Fibroblast of mammary gland (primary cell): Measurements from ENCODE around the gene LIN37.
A peak's percentile ranks its signal among the peaks of the same experiment; 100 is the strongest.

Experiments
- DNase-seq: peaks from one replicate; pipeline ENCODE4 v3.0.0-alpha.2; 2010; ENCODE audit warnings: low read depth
- H3K4me3 ChIP-seq: 2 replicates; pipeline ENCODE4 v1.5.1; 2011; ENCODE audit warnings: low read depth, mild to moderate bottlenecking, low read length, moderate library complexity; ENCODE audit not compliant: control insufficient read depth
- CTCF ChIP-seq: conservative IDR thresholded peaks from 2 replicates; pipeline ENCODE4 v1.5.1; 2011; ENCODE audit warnings: low read depth, low read length, inconsistent platforms; ENCODE audit not compliant: control insufficient read depth, insufficient read depth

Gene LIN37

GRCh38 chr19:35742121-35742724, 6.2 kb upstream of the LIN37 start, which contains the start of gene IGFLR1:
Gene IGFLR1 (minus strand): TSS chr19:35742452. CDS start chr19:35741180, 1,272 bp downstream.
- H3K4me3 ChIP-seq: no peak within 1 kb of the TSS
- TF ChIP-seq CTCF: no peak
- no peak for DNase-seq

DNA sequence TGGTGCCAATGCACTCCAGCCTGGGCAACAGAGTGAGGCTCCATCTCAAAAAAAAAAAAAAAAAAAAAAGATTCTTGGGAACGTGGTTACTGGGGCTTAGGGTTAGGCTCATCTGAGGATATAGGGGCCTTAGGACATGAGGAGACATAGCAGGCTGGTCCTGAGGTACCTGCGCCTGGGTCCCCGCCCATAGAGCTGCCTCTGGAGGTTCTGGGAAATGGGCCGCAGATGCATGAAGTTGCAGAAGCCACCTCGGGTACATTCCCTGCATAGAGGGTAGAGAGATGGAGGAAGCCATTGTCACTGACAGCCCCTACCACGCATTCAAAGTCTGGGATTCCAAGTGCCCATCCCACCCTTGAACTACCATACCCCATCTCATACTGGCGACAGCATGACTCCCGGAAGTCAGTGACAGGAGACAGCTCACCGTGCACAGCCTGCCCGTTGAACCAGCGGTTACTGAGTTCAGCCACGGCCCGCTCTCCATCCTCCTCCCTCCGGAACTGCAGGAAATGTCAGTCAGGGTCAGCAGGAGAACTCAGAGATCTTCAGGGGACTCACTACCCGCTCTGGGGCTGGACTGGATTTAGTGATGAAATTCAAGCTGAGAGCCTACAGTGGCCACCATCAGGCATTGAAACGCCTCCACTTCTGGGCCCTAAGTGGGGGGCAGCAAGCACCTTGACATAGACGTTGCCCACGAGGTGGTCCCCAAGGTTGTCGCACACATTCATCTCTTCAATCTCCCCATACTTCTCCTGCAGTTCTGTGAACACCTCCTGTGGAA, 4.5 kb upstream of the LIN37 start:
- DNase-seq: no peak
- H3K4me3 ChIP-seq: no peak overlapping the region
- TF ChIP-seq CTCF: no peak

GRCh38 chr19:35744430-35745327, 3.7 kb upstream of the LIN37 start:
- H3K4me3 ChIP-seq: peak overlapping the region; percentile 73
- DNase-seq: peak; percentile 93
- TF ChIP-seq CTCF: peak; percentile 23

DNA sequence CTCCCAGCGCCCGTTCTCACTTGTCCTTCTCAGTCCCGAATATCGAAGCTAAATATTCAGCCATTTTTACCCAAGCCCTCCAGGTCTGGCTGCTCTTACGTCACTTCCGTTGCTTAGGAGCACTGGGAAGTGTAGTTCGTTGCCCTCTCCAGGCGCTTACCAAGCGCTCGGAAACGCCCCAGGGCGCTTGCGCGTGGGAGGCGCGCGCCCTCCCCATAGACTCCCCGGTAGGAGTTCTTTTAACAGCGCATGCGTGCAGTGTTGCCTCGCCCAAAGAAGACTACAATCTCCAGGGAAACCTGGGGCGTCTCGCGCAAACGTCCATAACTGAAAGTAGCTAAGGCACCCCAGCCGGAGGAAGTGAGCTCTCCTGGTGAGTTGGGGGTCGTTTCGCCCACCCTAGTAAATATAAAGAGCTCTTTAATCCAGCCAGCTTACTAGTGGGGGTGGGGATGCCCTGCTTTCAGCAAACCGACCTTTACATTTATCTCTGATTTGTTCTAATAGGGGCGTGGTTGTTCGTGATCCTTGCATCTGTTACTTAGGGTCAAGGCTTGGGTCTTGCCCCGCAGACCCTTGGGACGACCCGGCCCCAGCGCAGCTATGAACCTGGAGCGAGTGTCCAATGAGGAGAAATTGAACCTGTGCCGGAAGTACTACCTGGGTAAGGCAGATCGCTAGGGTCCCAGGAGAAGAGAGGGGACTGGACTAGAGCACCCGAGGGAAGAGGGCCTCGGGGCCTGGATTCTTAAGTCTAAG, 2.9 kb upstream of the LIN37 start, which contains the start of the genes PSENEN and U2AF1L4:
TSS of gene PSENEN (plus strand) at position 324 of the 759 bp plus-strand sequence. CDS start at position 604, 280 bp downstream.
TSS of gene U2AF1L4 (minus strand) at position 91 of the 759 bp plus-strand sequence. CDS start at position 64, 27 bp downstream.
- DNase-seq: peak; percentile 99
- peak within 1 kb of the TSS; percentile 73 for H3K4me3 ChIP-seq
- no peak for TF ChIP-seq CTCF

DNA sequence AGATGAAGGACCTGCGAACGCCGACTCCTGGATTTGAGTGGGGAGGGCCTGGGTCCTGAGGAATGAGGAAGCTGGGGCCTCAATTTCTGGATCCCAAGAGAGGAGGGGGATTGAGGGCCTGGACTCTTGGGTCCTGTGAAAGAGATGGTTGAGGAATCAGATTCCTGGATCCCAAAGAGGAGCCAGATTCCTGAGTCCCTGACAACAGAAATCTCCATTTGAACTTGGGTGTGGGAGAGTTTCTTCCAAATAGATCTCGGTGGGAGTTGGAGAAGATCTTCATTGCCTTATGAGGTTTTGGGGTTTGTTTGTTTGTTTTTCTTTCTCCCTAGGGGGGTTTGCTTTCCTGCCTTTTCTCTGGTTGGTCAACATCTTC, 2.3 kb upstream of the LIN37 start:
- no peak for TF ChIP-seq CTCF
- no peak for DNase-seq
- H3K4me3 ChIP-seq: peak overlapping the region; percentile 73

GRCh38 chr19:35746531-35746930, 1.8 kb upstream of the LIN37 start:
- H3K4me3 ChIP-seq: peak overlapping the region; percentile 73
- no peak for DNase-seq

More at GRCh38 chr19:35746531-35746930, 1.8 kb upstream of the LIN37 start:
- TF ChIP-seq CTCF: no peak
